Astrocyte of the cerebellum (primary cell): ENCODE results near the gene NUDT8.
A peak's percentile ranks its signal among the peaks of the same experiment; 100 is the strongest.

ENCODE experiments used
- DNase-seq: peaks from one replicate; pipeline ENCODE4 v3.0.0-alpha.2; 2011; ENCODE audit warnings: low read depth
- H3K4me3 ChIP-seq: 2 replicates; pipeline ENCODE4 v1.5.1; 2011; ENCODE audit warnings: mild to moderate bottlenecking, low read depth, low read length, moderate library complexity
- CTCF ChIP-seq: IDR thresholded peaks from 2 replicates; pipeline ENCODE4 v1.5.1; 2012; ENCODE audit warnings: low read length, low read depth, moderate library complexity, mild to moderate bottlenecking; ENCODE audit errors: missing control alignments
- in situ Hi-C: cut with HindIII; loops from 2 replicates; pipeline ENCODE4 v1.10.0; 2017; ENCODE audit warnings: low sequenced_read_pairs

Gene NUDT8

DNA sequence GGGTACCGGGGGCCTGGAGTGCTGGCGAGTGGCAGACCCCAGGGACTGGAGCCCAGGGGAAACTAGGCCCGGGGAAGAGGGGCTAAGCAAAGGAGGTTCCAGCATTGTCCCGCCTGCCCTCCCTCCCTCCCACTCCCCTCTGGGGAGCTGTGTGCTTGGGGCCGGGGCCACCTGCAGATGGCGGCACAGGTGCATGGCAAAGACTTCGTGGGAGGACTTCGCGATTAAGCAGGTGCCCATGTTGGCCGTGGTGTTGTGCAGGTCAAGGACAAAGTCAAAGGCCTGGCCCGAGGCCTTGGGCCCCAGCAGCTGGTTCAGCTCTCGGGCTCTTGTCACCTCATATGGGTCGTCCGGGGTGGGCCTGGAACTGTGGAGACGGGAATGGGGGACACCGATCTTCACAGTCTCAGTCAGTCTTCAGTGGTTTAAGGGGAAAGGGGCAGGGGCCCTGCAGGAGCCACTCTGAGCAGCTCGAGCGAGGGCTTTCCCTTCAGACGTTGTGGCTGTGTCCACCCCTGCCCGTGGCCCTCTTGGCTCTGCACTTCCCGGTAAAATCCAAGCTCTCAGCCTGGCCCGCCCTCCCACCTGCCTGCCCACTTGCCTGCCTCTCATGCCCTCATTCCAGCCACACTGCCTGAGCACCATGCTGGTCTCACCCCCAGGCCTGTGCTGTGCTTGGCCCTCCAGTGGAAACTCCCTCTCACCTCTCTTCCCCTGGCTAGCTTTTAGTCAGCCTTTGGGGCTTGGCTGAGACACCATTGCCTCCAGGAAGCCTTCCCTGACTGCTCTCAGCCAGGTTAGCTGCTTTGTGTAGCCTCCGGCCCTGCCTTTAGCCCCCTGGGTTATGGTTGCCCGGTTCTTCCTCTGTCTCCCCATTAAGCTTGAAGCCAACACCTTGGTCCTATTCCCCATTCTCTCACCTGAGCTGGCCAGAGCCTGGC lies 16.1 kb upstream of the NUDT8 start:
- no peak for TF ChIP-seq CTCF
- in situ Hi-C loops: no loop called here
- no peak overlapping the region for H3K4me3 ChIP-seq
- DNase-seq: no peak

- in situ Hi-C loops: no loop called here
- DNase-seq: no peak
- no peak overlapping the region for H3K4me3 ChIP-seq
- no peak for TF ChIP-seq CTCF
Measured at GRCh38 chr11:67644472-67645418, 15.0 kb upstream of the NUDT8 start.

GRCh38 chr11:67644042-67644441 lies 14.3 kb upstream of the NUDT8 start:
- TF ChIP-seq CTCF: peak; percentile 23
- H3K4me3 ChIP-seq: no peak overlapping the region
- in situ Hi-C loops: no loop called here
- DNase-seq: no peak

DNA sequence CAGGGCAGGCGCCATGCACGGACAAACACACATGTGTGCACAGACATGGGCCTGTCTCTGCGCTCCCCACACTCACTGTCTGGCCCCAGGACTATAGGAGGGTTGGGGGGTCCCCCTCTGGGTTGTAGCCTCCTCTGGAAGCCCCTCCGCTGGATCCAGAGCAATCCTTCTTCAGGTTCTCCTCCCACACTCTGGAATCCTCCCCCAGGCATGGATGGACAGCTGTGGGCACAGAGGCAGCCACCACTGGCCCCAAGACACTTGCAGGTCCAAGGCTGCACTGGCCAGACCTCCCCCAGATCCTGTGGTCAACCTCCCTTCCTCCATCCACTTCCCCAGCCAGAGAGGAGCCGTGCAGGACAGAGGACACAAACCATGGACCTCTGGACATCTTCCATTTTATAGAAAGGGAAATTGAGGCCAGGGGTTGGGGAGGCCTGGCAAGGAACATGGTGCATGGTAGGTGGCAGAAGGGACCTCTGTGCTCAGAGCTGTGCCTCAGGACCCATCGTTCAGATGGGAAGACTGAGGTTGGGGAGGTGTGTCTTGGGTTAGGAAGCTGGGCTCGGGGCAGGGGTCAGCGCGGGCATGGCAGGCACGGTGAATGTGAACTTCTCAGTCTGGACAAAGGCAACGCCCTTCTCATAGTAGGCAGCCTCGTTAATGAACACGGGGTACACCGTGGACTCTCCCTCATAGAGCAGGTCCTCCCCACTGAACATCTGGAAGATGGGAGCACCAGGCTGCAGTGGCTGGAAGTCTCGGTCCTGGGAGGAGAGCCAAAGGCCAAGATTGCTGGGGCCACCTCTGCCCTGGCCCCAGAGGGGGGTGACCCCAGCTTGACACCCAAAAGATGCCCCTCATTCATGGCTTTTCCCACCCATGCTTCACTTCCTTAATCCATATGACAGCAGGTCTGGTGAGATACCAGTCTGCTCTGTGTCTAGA lies 12.7 kb upstream of the NUDT8 start:
- no peak for DNase-seq
- no peak for TF ChIP-seq CTCF
- in situ Hi-C loops: no loop called here
- no peak overlapping the region for H3K4me3 ChIP-seq

GRCh38 chr11:67641338-67642172 lies 11.8 kb upstream of the NUDT8 start:
- in situ Hi-C loops: no loop called here
- no peak for TF ChIP-seq CTCF
- DNase-seq: no peak
- no peak overlapping the region for H3K4me3 ChIP-seq
